Measurements from ENCODE around the gene NBL1.

NBL1 gene
- 0.48 to 8.1 (median 1.3) reads per million in 18 experiments for total RNA-seq

GRCh38 chr1:19643602-19644394 lies at the start of gene NBL1:
Gene NBL1, plus strand, starts transcription at chr1:19644311. Its CDS starts 10,720 bp downstream, at chr1:19655031.
- DNase-seq = peak in 1 of 2 donors; percentile 27

- peak in 1 of 2 donors; percentile 0 for DNase-seq
Measured at GRCh38 chr1:19596065-19596713, 47.9 kb upstream of the NBL1 start.

- DNase-seq = peak; percentile 99
Measured at GRCh38 chr1:19596714-19597495, 47.2 kb upstream of the NBL1 start.

GRCh38 chr1:19597496-19598309 lies 46.4 kb upstream of the NBL1 start:
- DNase-seq = peak; percentile 46 to 50

GRCh38 chr1:19599810-19600209 lies 44.3 kb upstream of the NBL1 start:
- no peak for DNase-seq

GRCh38 chr1:19602486-19602885 lies 41.6 kb upstream of the NBL1 start:
- DNase-seq = no peak

- DNase-seq = peak; percentile 27 to 50
Measured at GRCh38 chr1:19605967-19606366, 38.1 kb upstream of the NBL1 start.

GRCh38 chr1:19606817-19607642 lies 37.1 kb upstream of the NBL1 start:
- no peak for DNase-seq

GRCh38 chr1:19608232-19608631 lies 35.9 kb upstream of the NBL1 start:
- DNase-seq = no peak

GRCh38 chr1:19610282-19610981 lies 33.7 kb upstream of the NBL1 start:
- no peak for DNase-seq

GRCh38 chr1:19612530-19612929 lies 31.6 kb upstream of the NBL1 start:
- no peak for DNase-seq

GRCh38 chr1:19613171-19613703 lies 30.9 kb upstream of the NBL1 start:
- DNase-seq = no peak

GRCh38 chr1:19615438-19615837 lies 28.7 kb upstream of the NBL1 start:
- no peak for DNase-seq

- no peak for DNase-seq
Measured at GRCh38 chr1:19616489-19616888, 27.6 kb upstream of the NBL1 start.

GRCh38 chr1:19617376-19617775 lies 26.7 kb upstream of the NBL1 start:
- no peak for DNase-seq

- DNase-seq = no peak
Measured at GRCh38 chr1:19618428-19618827, 25.7 kb upstream of the NBL1 start.

- no peak for DNase-seq
Measured at GRCh38 chr1:19619697-19620384, 24.3 kb upstream of the NBL1 start.

- no peak for DNase-seq
Measured at GRCh38 chr1:19620786-19621185, 23.3 kb upstream of the NBL1 start.

- no peak for DNase-seq
Measured at GRCh38 chr1:19621274-19621950, 22.7 kb upstream of the NBL1 start.

Data from inflammatory macrophage (primary cell).